ENCODE measurements around the gene KCTD17.

The KCTD17 gene

GRCh38 chr22:37054056-37054395 lies 2.5 kb downstream of the KCTD17 start:
- Histone ChIP-seq H3K79me2 (ENCODE audit: insufficient read depth, low read length) (peaks cover 5% of the 10 kb centered on the region; the same call in 1 of the 2 replicates), H3K4me2 (ENCODE audit: insufficient read depth, low read length) (no peak overlapping the region; the same call in 1 of the 2 replicates), H3K9me3 (ENCODE audit: insufficient read depth, low read length, severe bottlenecking) (no peaks in the 10 kb centered on the region), H3K27me3 (ENCODE audit: insufficient read depth, low read length, poor library complexity) (no peaks in the 10 kb centered on the region), H3K9ac (ENCODE audit: low read depth, low read length) (no peak overlapping the region), H3K4me1 (ENCODE audit: insufficient read depth, low read length) (peaks cover 29% of the 10 kb centered on the region), H3K27ac (ENCODE audit: low read length) (no peak overlapping the region), H4K20me1 (ENCODE audit: insufficient read depth, low read length) (peaks cover 5% of the 10 kb centered on the region), H3K4me3 (ENCODE audit: low read depth in 1 of 2, low read length in 2 of 2) (no peak overlapping the region), H2AFZ (ENCODE audit: low read depth, low read length) (no peak overlapping the region), H3K36me3 (ENCODE audit: insufficient read depth, low read length) (peaks cover 59% of the 10 kb centered on the region)
- DNase-seq (no peak), ATAC-seq (ENCODE audit: insufficient read depth, low read depth) (no peak)
- TF ChIP-seq EZH2 (IDR thresholded peaks at IDR 0.05; ENCODE audit: borderline replicate concordance, low read depth, low read length, severe bottlenecking): no peak
- TF ChIP-seq CTCF (IDR thresholded peaks at IDR 0.05; ENCODE audit: borderline replicate concordance, extremely low read depth, low read length, poor library complexity, severe bottlenecking): no peak

GRCh38 chr22:37054600-37055365 lies 3.2 kb downstream of the KCTD17 start:
- Histone ChIP-seq H3K4me2 (ENCODE audit: insufficient read depth, low read length) (no peak overlapping the region), H3K27ac (ENCODE audit: low read length) (no peak overlapping the region), H3K9me3 (ENCODE audit: insufficient read depth, low read length, severe bottlenecking) (no peaks in the 10 kb centered on the region), H3K9ac (ENCODE audit: low read depth, low read length) (no peak overlapping the region), H2AFZ (ENCODE audit: low read depth, low read length) (no peak overlapping the region), H3K27me3 (ENCODE audit: insufficient read depth, low read length, poor library complexity) (no peaks in the 10 kb centered on the region), H4K20me1 (ENCODE audit: insufficient read depth, low read length) (peaks cover 5% of the 10 kb centered on the region), H3K36me3 (ENCODE audit: insufficient read depth, low read length) (peaks cover 66% of the 10 kb centered on the region), H3K4me1 (ENCODE audit: insufficient read depth, low read length) (peaks cover 29% of the 10 kb centered on the region), H3K4me3 (ENCODE audit: low read depth in 1 of 2, low read length in 2 of 2) (no peak overlapping the region), H3K79me2 (ENCODE audit: insufficient read depth, low read length) (peaks cover 5% of the 10 kb centered on the region; the same call in 1 of the 2 replicates)
- DNase-seq: no peak
- no peak for ATAC-seq (ENCODE audit: insufficient read depth, low read depth)
- TF ChIP-seq EZH2 (IDR thresholded peaks at IDR 0.05; ENCODE audit: borderline replicate concordance, low read depth, low read length, severe bottlenecking): no peak
- no peak for TF ChIP-seq CTCF (IDR thresholded peaks at IDR 0.05; ENCODE audit: borderline replicate concordance, extremely low read depth, low read length, poor library complexity, severe bottlenecking)

GRCh38 chr22:37056246-37056645 lies 4.7 kb downstream of the KCTD17 start:
- Histone ChIP-seq H3K9me3 (ENCODE audit: insufficient read depth, low read length, severe bottlenecking) (no peaks in the 10 kb centered on the region), H3K36me3 (ENCODE audit: insufficient read depth, low read length) (peaks cover 71% of the 10 kb centered on the region), H3K4me1 (ENCODE audit: insufficient read depth, low read length) (peaks cover 24% of the 10 kb centered on the region), H3K79me2 (ENCODE audit: insufficient read depth, low read length) (peaks cover 5% of the 10 kb centered on the region; the same call in 1 of the 2 replicates), H2AFZ (ENCODE audit: low read depth, low read length) (no peak overlapping the region), H3K27ac (ENCODE audit: low read length) (no peak overlapping the region), H3K4me2 (ENCODE audit: insufficient read depth, low read length) (no peak overlapping the region), H3K9ac (ENCODE audit: low read depth, low read length) (no peak overlapping the region), H3K27me3 (ENCODE audit: insufficient read depth, low read length, poor library complexity) (no peaks in the 10 kb centered on the region), H3K4me3 (ENCODE audit: low read depth in 1 of 2, low read length in 2 of 2) (no peak overlapping the region), H4K20me1 (ENCODE audit: insufficient read depth, low read length) (peaks cover 5% of the 10 kb centered on the region)
- TF ChIP-seq EZH2 (IDR thresholded peaks at IDR 0.05; ENCODE audit: borderline replicate concordance, low read depth, low read length, severe bottlenecking) (no peak), CTCF (IDR thresholded peaks at IDR 0.05; ENCODE audit: borderline replicate concordance, extremely low read depth, low read length, poor library complexity, severe bottlenecking) (no peak)
- no peak for DNase-seq
- no peak for ATAC-seq (ENCODE audit: insufficient read depth, low read depth)
